Erythroblast (primary cell): ENCODE measurements around the gene ZNF143.

Experiments
- GATA1 ChIP-seq: IDR thresholded peaks from 2 replicates; pipeline ENCODE4 v1.6.1; 2011; ENCODE audit warnings: low read depth, mild to moderate bottlenecking, control low read depth, low read length, moderate library complexity
- POLR2A ChIP-seq: IDR thresholded peaks from 2 replicates; pipeline ENCODE4 v1.6.1; 2011; ENCODE audit warnings: mild to moderate bottlenecking, low read length

- TF ChIP-seq POLR2A (no peak), GATA1 (no peak)
These were observed 113.2 kb downstream of the ZNF143 start for GRCh38 chr11:9573775-9574621.
